NT2/D1 (cell line): ENCODE data around the gene MAP1LC3B2.

Source experiments
- SUZ12 ChIP-seq: IDR thresholded peaks from 2 replicates; pipeline ENCODE4 v1.6.1; 2011; ENCODE audit not compliant: insufficient read length, insufficient read depth; ENCODE audit errors: extremely low read depth
- YY1 ChIP-seq: IDR thresholded peaks from 2 replicates; pipeline ENCODE4 v1.6.1; 2011; ENCODE audit not compliant: insufficient read length, insufficient read depth
- ZNF274 ChIP-seq: IDR thresholded peaks from 2 replicates; pipeline ENCODE4 v1.6.1; 2011; ENCODE audit warnings: mild to moderate bottlenecking, low read depth, low read length

DNA sequence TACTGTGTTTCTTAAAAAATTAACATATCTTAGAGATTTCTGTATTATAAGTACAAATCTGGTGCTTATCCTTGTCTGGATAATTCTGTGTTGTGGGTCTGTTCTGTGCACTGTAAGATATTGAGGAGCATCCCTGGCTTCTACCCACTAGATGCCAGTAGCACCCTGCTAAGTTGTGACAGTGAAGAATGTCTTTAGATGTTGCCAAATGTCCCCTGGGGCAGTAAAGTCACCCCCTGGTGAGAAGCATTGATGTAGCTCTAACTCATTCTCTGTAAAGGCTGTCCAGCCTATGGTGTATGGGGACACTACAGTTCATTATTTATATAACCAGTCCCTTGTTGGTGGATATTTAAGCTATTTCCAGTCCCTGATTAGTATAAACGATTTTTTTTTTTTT lies 31.4 kb downstream of the MAP1LC3B2 start:
- TF ChIP-seq ZNF274 (no peak), SUZ12 (no peak), YY1 (no peak)
